HS-27A (cell line): Measurements from ENCODE around the gene ENO4.

Experiments
- DNase-seq: peaks from one replicate; pipeline ENCODE4 v3.0.0-alpha.2; 2012; ENCODE audit warnings: low read depth, missing footprints

Gene ENO4

DNA sequence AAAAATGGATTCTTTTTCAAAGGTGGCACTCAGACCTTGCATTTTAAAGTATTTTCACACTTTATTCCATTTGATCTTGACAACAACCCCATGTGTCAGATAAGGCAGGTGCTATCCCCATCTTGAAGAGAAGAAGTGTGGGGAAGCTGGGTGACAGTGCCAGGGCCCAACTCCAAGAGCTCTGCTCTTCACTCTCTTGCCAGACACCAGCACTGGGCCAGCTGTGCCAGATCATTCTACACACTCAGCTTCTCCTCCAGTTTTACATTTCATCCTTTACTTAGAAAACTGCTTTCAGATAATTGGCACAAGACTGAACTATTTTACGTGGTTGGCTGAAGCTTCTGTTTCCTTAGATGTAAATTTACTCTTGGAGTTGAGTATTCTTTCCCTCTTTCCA lies 64.4 kb downstream of the ENO4 start:
- no peak for DNase-seq

DNA sequence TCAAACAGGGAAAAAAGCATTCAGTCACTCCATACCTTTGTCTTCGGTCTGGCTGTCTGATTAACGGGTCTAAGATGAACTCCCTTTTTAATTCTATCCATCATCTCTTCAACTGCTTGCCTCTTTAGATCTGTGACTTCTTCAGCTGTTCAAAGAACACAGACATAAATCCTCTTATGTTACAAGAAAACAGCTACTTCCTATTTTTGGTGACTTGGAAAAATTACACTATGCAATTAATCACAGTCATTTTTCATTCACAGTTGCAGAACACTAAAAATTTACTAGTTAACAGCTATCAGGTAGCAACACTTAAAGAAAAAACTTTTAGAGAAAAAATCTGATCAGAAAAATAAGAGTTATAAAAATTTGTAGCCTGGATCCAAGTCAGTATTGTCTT lies 66.0 kb downstream of the ENO4 start:
- no peak for DNase-seq

DNA sequence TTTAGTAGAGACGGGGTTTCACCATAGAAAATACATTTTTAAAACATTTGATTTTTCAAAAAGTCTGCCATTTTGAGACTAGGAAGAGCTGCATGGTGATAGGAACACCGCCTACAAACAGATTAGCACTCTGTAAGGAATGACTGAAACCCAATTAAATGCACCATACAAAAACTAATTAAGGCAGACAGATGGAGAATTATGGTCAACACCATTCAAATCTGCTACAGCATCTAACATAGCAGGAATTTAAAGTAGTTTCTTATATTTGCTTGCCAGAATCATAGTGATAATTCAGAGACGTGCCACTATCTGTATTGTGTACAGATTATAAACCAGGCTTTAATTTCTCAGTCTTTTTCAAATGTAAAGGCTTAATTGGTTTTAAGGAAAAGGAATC lies 68.2 kb downstream of the ENO4 start:
- no peak for DNase-seq

DNA sequence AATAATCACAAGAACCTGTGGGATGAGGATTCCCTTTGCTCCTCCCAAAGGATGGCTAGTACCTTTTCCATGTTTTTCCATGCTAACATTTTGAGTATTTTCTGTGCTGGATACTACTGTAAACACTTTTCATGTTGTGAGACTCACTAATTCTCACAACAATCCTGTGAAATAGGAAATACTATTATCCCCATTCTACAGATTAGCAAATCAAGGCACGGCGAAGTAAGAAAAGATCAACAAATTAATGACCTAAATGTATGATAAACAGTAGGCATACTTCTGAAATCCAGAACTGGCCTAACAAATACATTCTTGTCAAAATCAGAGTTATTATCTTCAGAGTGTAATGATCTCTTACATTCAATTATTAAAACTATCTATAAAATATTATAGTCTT lies 69.3 kb downstream of the ENO4 start:
- DNase-seq, result no peak

DNA sequence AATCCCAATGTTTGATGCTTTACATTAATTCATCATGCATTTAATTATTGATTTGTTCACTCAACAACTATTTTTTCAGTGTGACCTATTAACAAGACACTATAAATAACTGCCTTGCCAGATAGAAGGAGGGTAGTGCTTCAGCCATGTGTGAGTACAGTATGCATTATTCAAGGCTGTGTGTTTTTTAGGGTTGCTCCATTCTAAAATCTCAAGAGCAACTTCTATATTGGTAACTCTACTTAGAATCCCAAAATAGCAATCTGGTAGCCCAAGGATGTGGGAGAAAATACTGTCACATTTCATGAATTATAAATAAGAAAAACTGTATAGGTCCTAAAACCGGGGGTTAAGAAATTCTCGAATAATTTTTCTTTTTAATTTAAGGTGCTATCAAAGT lies 69.9 kb downstream of the ENO4 start:
- no peak for DNase-seq

DNA sequence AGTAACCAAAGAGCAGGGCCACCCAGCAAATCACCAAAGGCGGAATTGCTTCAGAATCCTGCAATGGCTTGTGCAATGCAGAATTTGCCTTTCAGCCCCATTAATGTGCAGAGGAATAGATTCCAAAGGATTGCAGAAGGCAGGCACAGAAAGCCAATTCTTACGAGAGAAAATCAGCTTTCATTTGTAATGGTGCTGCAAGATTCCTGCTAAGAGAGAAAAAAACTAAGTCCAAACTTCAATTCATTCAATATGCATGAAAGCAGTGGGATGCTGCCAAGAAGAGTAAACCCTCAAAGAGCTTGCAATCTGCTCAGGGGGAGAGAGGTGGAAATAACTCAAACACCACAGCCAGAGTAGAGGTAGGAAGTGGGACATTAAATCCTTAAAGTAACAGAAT lies 70.4 kb downstream of the ENO4 start:
- DNase-seq, result no peak

GRCh38 chr10:116925056-116925455 lies 75.8 kb downstream of the ENO4 start:
- DNase-seq, result no peak

- no peak for DNase-seq
These were observed 77.1 kb downstream of the ENO4 start for GRCh38 chr10:116926426-116926825.

GRCh38 chr10:116931806-116932205 lies 82.5 kb downstream of the ENO4 start:
- DNase-seq, result no peak
